NCI-H187 (cell line): ENCODE measurements around the gene RAC3.

Experiments
- DNase-seq, 2 experiments: peaks; one replicate each; lab custom pipeline; 2025; lab: John Stamatoyannopoulos, UW

The RAC3 gene

GRCh38 chr17:81999587-81999975 lies 31.9 kb upstream of the RAC3 start:
- DNase-seq = no peak

- DNase-seq = no peak
These were observed 31.3 kb upstream of the RAC3 start for GRCh38 chr17:81999976-82000802.

- no peak for DNase-seq
These were observed 30.5 kb upstream of the RAC3 start for GRCh38 chr17:82000803-82001570.

GRCh38 chr17:82001571-82002056 lies 29.9 kb upstream of the RAC3 start:
- no peak for DNase-seq

DNA sequence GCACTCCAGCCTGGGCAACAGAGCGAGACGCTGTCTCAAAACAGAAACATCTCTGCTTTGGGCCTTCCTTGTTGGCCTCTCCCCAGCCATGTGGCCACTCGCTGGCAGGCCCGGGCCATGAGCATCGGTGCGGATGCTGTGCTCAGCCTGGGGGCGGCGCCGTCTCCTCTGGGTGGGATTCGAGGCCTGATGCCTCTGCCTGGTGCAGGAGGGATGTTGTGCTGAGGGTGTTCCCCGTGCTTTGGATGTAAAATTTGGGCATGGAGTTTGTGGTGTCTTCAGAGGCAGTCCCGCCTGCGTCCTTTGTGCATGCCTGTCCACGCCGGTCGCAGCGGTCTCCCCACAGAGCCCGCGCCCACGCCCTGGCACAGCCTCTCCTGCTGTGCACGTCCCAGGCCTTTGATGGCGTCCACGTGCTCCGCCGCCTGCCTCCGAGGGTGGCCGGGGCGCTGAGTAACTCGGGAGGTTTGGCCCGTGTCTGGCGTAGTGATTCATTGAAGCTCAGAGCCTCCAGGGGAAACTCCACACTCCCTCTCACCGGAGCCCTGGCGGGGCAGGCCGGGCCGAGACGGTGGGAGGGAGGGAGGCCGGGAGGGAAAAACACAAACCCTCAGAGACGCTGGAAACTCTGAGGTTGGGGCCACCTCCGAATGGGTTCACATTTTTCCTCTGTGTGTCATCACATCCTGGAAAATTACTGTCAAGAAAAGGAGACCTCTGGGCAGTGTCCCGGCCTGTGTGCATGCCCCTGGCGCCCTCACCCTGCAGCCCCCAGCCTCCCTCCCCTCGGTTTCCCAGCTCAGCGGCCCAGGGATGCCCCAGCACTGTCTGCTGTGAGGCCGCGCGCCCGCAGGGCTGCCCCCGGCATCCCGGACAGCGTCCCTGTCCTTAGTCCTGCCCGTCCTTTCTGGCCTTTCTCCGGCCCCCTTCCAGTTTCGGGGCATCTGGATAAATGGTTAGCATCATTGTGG lies 27.8 kb upstream of the RAC3 start:
- DNase-seq = no peak

DNA sequence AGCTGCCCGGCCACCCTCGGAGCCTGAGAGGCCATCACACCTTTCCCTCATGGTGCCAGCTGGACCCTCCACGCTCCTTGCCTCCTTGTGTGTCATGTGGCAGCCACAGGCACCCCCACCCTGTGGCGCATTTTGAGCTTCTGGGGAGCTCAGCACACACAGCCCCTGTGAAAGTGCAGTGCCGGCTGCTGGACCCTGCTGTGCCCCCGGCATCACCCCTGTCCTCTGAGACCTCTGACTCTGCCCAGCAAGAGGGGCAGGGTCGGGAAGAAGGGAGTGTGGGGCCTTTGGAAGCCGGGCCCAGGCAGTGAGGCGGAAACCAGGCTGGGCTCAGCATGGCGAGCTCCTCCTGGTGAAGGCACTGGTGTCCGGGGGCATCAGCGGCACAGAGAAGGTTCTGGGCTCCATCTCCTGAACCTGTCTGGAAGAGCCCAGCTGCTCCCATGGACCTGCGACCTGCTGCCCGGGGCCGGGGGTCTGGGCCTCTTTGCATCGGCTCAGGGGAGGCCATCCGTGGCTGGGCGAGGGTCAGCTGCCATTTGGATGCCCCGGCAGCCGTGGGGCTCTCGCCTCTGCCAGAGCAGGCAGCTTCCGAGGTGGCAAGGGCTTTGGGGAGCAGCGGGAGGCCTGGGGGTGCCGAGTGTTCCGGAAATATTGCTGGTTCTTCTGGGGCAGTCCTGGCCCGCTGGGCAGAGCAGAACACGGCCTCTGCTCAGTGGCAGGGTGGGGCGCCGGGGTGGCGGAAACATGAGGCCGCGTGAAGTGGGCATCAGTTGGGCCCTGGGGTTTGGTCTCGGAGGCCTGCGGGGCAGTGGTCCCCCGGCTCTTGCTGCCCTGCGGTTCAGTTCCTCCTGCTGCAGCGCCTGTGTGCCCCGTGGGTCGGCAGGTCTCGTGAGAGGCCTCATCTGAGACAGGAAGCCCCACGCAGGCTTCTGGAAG lies 26.7 kb upstream of the RAC3 start:
- no peak for DNase-seq

DNA sequence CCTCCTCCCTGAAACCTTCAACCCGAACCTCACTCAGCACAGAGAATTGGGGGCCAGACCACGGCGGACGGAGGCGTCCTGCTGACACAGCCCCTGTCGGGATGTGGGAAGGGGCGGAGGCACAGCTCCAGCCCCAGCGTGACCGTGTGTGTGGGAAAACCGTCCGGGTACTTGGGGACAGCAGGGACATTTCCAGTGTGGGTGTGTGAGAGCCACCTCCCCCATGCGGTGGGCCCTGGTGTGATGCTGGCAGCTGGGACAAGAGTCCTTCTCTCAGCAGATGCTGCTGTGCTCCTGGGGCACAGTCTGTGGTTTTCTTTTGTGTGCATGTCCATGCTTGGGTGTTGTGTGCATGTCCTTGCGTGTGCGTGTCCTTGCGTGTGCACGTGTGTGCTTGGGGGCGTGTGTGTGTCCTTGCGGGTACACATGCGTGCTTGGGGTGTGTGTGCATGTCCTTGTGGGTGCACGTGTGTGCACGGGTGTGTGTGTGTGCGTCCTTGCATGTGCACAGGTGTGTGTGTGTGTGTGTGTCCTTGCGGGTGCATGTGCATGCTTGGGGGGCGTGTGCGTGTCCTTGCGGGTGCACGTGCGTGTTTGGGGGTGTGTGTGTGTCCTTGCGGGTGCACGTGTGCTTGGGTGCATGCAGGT lies 25.7 kb upstream of the RAC3 start:
- DNase-seq = no peak

- DNase-seq = no peak
These were observed 24.8 kb upstream of the RAC3 start for GRCh38 chr17:82006468-82007227.

DNA sequence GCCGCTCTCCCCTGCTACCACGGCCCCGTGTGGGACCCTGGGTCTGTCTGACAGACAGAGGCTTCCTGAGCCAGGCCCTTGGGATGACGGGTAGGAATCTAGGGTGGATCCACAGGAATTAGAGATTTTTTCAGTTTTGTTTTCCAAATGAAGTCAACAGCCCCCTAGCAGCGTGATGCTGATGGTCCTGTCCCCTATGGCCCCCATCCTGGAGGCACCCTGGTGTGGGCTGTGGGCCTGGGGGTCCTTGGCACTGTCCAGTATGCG lies 24.3 kb upstream of the RAC3 start:
- no peak for DNase-seq

DNA sequence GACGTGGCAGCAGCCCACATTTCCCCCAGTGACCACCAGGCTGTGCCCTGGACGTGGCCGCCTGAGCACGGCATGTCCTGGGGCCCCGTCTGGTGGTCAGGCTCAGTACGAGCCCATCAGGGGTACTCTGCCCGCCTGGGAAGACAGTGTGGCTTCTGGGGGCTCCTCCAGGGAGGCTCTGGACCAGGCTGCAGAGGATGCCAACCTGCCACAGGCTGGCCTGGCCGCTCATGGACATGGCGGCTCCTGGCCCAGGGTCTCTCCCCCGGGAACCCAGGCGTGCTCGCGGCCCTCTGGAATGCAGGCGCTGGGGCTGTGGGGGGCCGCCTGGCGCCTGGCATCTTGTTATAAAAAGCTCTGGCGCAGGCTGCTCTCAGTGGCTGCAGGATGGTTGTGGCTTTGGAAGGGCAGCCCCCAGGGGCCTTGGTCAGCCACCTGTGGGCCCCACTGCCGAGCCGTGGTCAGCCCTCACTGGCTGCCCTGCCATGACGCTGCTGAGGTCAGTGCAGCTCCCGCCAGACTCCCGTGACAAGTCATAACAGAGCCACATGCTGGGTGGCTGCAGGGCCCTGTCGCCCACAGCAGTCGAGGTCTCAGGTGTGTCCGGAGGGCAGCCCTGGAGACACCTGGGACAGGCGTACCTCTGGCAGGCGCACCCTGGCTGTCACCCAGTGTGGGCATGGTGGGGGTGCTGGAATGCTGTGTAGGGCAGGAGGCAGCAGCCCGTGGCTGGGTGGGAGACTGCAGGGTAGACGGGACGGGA lies 23.8 kb upstream of the RAC3 start:
- DNase-seq = no peak

DNA sequence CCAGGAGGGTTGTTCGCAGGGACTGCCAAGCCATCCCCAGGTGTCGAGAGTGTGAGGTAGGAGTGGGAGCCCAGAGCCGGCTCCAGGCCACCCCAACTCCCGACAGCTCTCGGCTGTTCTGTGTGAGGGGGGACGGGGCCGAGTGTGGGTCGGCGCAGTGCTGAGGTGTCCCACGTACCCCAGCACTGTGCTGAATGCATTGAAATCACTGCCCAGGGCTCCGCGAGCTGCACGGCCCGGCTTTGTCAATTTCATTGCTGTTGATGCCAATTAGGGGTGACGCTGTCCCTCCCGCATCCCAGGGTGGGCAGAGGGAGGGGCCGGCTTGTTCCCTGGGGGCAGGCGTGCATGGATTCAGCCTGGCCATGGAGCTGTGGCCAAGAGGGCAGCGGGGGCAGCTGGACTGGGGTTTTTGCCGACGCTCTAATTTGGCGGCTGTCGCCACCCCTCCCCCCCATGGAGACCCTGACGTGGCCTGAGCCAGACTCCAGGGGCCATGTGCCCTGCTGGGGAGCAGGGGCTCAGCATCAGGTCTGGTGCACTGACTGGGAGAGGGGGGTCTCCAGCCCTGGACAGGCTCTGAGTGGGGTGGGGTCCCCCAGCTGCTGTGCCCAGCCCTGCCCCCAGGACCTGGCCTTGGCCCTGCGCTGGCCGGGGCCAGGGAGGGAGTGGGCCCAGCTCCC lies 23.1 kb upstream of the RAC3 start:
- DNase-seq = no peak

DNA sequence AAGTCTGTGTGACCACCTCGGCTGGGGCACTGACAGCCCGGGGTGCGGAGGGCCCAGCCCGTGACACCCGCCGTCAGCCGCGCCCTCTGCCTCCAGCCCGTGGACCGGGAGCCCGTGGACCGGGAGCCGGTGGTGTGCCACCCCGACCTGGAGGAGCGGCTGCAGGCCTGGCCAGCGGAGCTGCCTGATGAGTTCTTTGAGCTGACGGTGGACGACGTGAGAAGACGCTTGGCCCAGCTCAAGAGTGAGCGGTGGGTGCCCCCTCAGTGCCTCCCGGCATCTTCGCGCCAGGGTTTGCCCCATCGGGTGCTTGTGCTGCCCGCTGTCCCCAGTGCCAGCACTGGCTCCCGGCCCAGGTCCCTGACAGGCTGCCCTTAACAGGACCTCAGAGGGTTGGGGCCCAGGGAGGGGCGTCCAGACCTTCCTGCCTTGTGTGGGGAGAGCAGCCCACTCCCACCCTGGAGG lies 22.5 kb upstream of the RAC3 start:
- DNase-seq = no peak

DNA sequence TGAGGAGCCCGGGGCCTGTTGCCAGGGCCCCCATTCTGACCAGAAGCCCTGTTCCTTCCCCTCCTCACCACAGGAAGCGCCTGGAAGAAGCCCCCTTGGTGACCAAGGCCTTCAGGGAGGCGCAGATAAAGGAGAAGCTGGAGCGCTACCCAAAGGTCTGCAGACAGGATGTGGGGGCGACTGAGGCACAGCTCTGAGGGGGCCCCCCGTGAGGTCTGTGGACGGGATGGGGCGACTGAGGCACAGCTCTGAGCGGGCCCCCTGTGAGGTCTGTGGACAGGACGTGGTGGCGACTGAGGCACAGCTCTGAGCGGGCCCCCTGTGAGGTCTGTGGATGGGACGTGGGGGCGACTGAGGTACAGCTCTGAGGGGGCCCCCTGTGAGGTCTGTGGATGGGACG lies 22.1 kb upstream of the RAC3 start:
- no peak for DNase-seq

DNA sequence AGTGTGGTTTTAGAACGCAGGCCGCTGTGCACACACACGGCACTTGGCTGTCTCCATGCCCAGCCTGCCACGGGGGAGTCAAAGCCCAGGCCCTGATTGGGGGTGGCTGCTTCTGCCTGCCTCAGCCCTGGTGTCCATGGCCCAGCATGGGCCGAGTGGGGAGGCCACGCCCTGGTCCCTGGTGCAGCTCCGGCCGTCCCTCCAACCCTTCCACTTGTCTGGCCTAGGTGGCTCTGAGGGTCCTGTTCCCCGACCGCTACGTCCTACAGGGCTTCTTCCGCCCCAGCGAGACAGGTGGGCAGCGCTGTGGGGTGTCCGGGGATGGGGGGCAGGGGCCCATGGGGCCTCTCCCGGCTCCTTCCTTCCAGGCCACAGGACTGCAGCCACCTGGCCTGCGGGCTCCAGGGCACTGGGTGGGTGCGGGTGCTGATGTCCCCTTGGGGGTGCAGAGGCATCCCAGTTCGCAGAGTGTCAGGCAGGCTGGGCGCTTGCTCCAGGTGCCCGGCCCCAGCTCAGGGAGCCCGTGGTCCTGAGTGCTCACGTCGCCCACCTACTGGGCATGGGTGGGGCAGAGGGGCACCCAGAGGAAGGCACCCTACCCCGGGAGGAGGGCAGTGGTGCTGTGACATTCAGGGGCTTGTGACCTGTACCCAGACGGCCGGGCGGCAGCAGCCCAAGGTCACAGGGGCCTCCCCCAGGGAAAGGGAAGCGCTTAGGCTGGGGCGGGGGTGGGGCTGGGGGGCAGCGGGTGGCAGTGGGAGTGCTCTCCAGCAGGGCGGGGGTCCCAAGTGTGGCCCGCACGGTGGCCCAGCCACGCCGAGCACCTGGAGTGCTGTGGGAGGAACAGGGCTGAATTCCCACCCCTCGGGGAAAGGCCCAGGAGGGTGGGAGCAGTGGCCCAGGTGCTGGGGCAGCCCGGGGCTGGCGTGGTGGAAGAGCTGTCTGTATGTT lies 20.6 kb upstream of the RAC3 start:
- DNase-seq = no peak

DNA sequence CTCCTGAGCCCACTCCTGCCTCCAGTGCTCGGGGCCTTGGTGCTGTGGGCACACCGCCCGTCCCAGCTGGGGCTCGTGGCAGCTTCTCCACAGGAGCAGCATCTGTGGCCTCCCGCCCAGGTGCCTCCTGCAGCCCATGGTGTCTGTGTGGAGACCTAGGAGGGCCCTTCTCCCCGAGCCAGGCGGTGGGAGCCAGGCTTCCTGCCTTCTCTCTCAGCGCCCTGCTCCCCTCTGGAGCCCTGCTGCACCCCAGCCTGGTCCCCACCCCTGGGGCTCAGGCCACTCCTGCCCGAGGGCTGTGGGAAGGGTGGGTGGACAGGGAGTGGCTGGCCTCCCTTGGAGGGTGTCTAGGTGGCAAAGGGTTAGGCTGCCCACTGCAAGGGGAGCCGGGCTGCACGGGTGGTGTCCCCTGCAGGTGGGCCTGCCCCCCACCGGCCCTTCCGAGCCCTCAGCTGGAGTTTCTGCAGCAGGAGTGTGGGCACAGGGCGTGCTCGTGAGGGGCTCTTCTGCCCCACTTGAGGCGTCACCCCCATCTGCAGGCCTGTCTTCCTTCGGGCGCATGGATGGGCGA lies 19.8 kb upstream of the RAC3 start:
- no peak for DNase-seq

DNA sequence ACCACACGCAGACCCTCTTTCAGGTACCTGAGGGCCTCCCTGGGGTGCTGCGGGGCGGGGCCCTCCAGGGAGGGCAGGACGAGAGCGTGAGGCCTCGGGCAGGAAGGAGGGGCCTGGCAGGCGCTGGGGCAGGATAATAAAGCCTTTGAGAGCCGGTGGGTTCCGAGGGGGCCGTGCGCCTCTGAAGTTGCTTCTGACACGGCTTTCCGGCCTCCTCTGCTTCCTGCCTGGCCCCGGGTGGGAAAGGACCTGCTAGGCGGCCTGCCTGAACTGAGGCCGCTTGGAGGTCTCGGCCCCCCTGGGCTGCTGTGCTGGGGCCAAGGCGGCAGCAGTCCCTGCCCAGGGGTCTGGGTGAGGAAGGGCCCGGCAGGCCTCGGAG lies 19.2 kb upstream of the RAC3 start:
- no peak for DNase-seq
